ENCODE data around the gene ZP4. TPM values are rescaled to one million over a fixed set of nuclear protein-coding genes. Genes with fewer than 3 reads are reported as not detected.

Gene ZP4
- total RNA-seq, 3 donors from 2014 or later (not counting 1 experiment from before 2014, with no cell fraction given): not detected

DNA sequence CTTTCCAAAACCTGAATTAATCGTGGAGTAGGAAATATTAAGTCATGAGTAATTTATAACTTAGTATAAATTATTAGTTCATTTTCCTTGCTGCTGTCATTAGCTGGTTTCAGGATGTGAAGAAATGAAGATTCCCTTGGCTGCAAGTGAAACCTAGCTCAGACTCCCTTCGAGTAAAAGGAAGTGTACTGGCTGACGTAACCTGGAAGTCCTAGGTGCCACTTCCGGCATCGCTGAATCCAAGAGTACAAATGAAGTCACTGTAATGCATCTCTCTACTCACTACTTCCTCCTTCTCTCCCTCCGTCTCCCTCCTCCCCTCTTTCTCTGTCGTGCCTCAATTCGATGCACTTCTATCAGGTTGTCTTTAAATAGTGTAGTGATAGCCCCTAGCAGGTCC, 28.8 kb downstream of the ZP4 start:
- no peaks in the 10 kb centered on the region for H3K36me3 ChIP-seq (ENCODE audit: control insufficient read depth, insufficient read depth, low read length)
- H3K27ac ChIP-seq (ENCODE audit: low read length): no peak overlapping the region
- DNase-seq (no peak), ATAC-seq (no peak)
- Mint-ChIP-seq H3K4me3 (no peak overlapping the region), H3K27me3 (ENCODE audit: low read depth in 2 of 2) (peaks cover 0 to 3% of the 10 kb centered on the region in 2 donors), H3K9me3 (no peaks in the 10 kb centered on the region), H3K4me1 (peaks cover 0 to 10% of the 10 kb centered on the region in 2 donors), H3K36me3 (no peaks in the 10 kb centered on the region), H3K27ac (no peak overlapping the region)
- H3K9me3 ChIP-seq (ENCODE audit: control insufficient read depth, insufficient read depth, low read length): no peaks in the 10 kb centered on the region
- intact Hi-C loops (cut with micrococcal nuclease): no loop called here
- H3K4me3 ChIP-seq (ENCODE audit: low read length): no peak overlapping the region
- TF ChIP-seq, protein P1, sequence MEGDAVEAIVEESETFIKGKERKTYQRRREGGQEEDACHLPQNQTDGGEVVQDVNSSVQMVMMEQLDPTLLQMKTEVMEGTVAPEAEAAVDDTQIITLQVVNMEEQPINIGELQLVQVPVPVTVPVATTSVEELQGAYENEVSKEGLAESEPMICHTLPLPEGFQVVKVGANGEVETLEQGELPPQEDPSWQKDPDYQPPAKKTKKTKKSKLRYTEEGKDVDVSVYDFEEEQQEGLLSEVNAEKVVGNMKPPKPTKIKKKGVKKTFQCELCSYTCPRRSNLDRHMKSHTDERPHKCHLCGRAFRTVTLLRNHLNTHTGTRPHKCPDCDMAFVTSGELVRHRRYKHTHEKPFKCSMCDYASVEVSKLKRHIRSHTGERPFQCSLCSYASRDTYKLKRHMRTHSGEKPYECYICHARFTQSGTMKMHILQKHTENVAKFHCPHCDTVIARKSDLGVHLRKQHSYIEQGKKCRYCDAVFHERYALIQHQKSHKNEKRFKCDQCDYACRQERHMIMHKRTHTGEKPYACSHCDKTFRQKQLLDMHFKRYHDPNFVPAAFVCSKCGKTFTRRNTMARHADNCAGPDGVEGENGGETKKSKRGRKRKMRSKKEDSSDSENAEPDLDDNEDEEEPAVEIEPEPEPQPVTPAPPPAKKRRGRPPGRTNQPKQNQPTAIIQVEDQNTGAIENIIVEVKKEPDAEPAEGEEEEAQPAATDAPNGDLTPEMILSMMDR (IDR thresholded peaks at IDR 0.05): no peak
- H3K4me1 ChIP-seq (ENCODE audit: control insufficient read depth, insufficient read depth, low read length): no peaks in the 10 kb centered on the region
- no peaks in the 10 kb centered on the region for H3K27me3 ChIP-seq (ENCODE audit: control insufficient read depth, insufficient read depth, low read length)
- WGBS (ENCODE audit: insufficient coverage): 69% methylated on average over 5 of the region's 8 CpGs

DNA sequence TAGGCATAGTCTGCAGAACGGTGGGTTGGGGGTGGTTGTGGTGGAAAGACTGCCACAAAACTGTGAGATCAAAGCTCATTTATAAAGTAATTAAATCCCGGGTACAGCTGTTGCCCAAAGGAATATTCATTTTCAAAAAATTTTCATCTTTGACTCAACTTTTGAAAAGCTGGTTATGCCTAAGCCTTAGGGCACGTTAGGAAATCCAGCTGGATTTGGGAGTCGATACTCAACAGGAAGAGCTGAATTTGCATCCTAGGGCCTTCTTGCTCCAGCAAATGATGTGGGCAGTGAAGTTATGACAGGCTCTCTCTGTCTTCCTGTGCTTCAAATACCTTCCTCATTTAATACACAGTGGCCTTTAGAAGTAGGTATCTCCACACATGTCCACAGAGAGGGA, 31.7 kb downstream of the ZP4 start:
- no peaks in the 10 kb centered on the region for H3K4me1 ChIP-seq (ENCODE audit: control insufficient read depth, insufficient read depth, low read length)
- no peak overlapping the region for H3K4me3 Mint-ChIP-seq
- no peak overlapping the region for H3K27ac Mint-ChIP-seq
- no peaks in the 10 kb centered on the region for H3K27me3 ChIP-seq (ENCODE audit: control insufficient read depth, insufficient read depth, low read length)
- H3K27ac ChIP-seq (ENCODE audit: low read length): no peak overlapping the region
- DNase-seq (no peak), ATAC-seq (no peak)
- H3K9me3 ChIP-seq (ENCODE audit: control insufficient read depth, insufficient read depth, low read length): no peaks in the 10 kb centered on the region
- WGBS (ENCODE audit: insufficient coverage): 81% methylated on average over 4 of the region's 4 CpGs
- no peaks in the 10 kb centered on the region for H3K36me3 Mint-ChIP-seq
- H3K36me3 ChIP-seq (ENCODE audit: control insufficient read depth, insufficient read depth, low read length): no peaks in the 10 kb centered on the region
- no peak overlapping the region for H3K4me3 ChIP-seq (ENCODE audit: low read length)
- H3K27me3 Mint-ChIP-seq (ENCODE audit: low read depth in 2 of 2): peaks cover 0 to 3% of the 10 kb centered on the region in 2 donors
- TF ChIP-seq, protein P1 (IDR thresholded peaks at IDR 0.05): no peak
- H3K4me1 Mint-ChIP-seq: peaks cover 0 to 5% of the 10 kb centered on the region in 2 donors
- peaks cover 0 to 2% of the 10 kb centered on the region in 2 donors for H3K9me3 Mint-ChIP-seq
- intact Hi-C loops (cut with micrococcal nuclease): no loop called here

DNA sequence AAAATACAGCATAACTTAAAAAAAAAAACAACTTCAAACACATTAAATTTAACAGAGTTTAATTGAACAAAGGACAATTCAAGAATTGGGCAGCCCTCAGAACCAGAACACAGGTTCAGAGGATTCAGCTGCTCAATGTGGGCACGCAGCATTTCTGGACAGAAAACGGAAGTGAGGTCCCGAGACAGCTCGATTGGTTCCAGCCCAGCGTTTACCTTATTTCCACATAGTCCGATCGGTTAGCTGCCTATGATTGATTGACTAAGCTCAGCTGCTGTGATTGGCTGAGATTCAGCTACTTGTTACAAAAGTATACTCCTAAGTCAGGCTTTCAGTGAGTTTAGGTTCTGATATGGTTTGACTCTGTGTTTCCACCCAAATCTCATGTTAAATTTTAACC, 33.3 kb downstream of the ZP4 start:
- Mint-ChIP-seq H3K9me3 (peaks cover 0 to 2% of the 10 kb centered on the region in 2 donors), H3K27ac (no peak overlapping the region), H3K36me3 (no peaks in the 10 kb centered on the region), H3K4me3 (no peak overlapping the region), H3K27me3 (ENCODE audit: low read depth in 2 of 2) (peaks cover 0 to 2% of the 10 kb centered on the region in 2 donors), H3K4me1 (no peaks in the 10 kb centered on the region)
- no peaks in the 10 kb centered on the region for H3K9me3 ChIP-seq (ENCODE audit: control insufficient read depth, insufficient read depth, low read length)
- H3K27me3 ChIP-seq (ENCODE audit: control insufficient read depth, insufficient read depth, low read length): no peaks in the 10 kb centered on the region
- no peak overlapping the region for H3K27ac ChIP-seq (ENCODE audit: low read length)
- no peaks in the 10 kb centered on the region for H3K4me1 ChIP-seq (ENCODE audit: control insufficient read depth, insufficient read depth, low read length)
- H3K4me3 ChIP-seq (ENCODE audit: low read length): no peak overlapping the region
- TF ChIP-seq, protein P1 (IDR thresholded peaks at IDR 0.05): no peak
- DNase-seq (no peak), ATAC-seq (no peak)
- WGBS (ENCODE audit: insufficient coverage): 96% methylated on average over 7 of the region's 7 CpGs
- no peaks in the 10 kb centered on the region for H3K36me3 ChIP-seq (ENCODE audit: control insufficient read depth, insufficient read depth, low read length)
- intact Hi-C loops (cut with micrococcal nuclease): no loop called here

DNA sequence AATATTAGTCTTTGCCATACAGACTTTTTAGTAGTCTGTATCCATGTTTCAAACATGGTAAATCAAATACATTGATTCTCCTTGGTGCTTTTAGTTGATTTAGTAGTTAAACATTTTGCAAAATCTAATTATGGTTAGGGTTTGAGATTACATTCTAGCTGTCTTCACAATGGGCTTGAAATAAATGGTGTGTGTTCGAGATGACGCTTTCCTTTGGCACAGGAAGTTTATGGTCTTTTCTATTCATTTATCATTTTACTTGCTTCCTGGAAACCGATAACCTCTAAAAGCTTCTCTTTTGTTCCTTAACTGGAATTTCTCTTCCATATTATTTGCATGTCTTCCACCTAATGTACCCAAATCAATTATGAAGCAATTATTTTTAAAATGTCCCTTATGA, 38.4 kb downstream of the ZP4 start:
- peaks cover 2 to 3% of the 10 kb centered on the region in 2 donors for H3K9me3 Mint-ChIP-seq
- DNase-seq (no peak), ATAC-seq (no peak)
- Histone ChIP-seq H3K27ac (ENCODE audit: low read length) (no peak overlapping the region), H3K4me3 (ENCODE audit: low read length) (no peak overlapping the region), H3K9me3 (ENCODE audit: control insufficient read depth, insufficient read depth, low read length) (no peaks in the 10 kb centered on the region), H3K27me3 (ENCODE audit: control insufficient read depth, insufficient read depth, low read length) (no peaks in the 10 kb centered on the region), H3K36me3 (ENCODE audit: control insufficient read depth, insufficient read depth, low read length) (no peaks in the 10 kb centered on the region), H3K4me1 (ENCODE audit: control insufficient read depth, insufficient read depth, low read length) (no peaks in the 10 kb centered on the region)
- no peak overlapping the region for H3K4me3 Mint-ChIP-seq
- intact Hi-C loops (cut with micrococcal nuclease): no loop called here
- TF ChIP-seq, protein P1 (IDR thresholded peaks at IDR 0.05): no peak
- no CpG with 5 or more reads among the region's 3 CpGs for WGBS (ENCODE audit: insufficient coverage)
- H3K27ac Mint-ChIP-seq: no peak overlapping the region
- peaks cover 0 to 2% of the 10 kb centered on the region in 2 donors for H3K27me3 Mint-ChIP-seq (ENCODE audit: low read depth in 2 of 2)
- H3K4me1 Mint-ChIP-seq: no peaks in the 10 kb centered on the region
- no peaks in the 10 kb centered on the region for H3K36me3 Mint-ChIP-seq

Data from natural killer cell (primary cell).